Measurements from ENCODE around the gene SRGAP3. TPM values are rescaled to one million over a fixed set of nuclear protein-coding genes. Genes with fewer than 3 reads are reported as not detected.

The SRGAP3 gene
- total and polyA plus RNA-seq, 3 donors from 2014 or later = 16.5 to 65.9 (median 58.5) TPM

GRCh38 chr3:9133656-9134055 lies 115.8 kb downstream of the SRGAP3 start:
- WGBS, 2 donors = 44 to 52% methylated on average over 3 of the region's 3 CpGs
- H3K27me3 ChIP-seq = no peaks in the 10 kb centered on the region
- no peak overlapping the region for H3K4me3 ChIP-seq
- H3K27ac ChIP-seq = no peak overlapping the region
- no peaks in the 10 kb centered on the region for H3K9me3 ChIP-seq
- intact Hi-C loops (cut with DNase I; ENCODE audit: low total_unique reads) = no loop called here
- TF ChIP-seq CTCF (IDR thresholded peaks at IDR 0.05) = no peak
- no peak for TF ChIP-seq POLR2A (IDR thresholded peaks at IDR 0.05)
- no peaks in the 10 kb centered on the region for H3K36me3 ChIP-seq (ENCODE audit: low read depth, missing control alignments)
- no peak for DNase-seq
- peaks cover 7% of the 10 kb centered on the region for H3K4me1 ChIP-seq

- DNase-seq = no peak
- TF ChIP-seq POLR2A (IDR thresholded peaks at IDR 0.05) = no peak
- TF ChIP-seq CTCF (IDR thresholded peaks at IDR 0.05) = no peak
- intact Hi-C loops (cut with DNase I; ENCODE audit: low total_unique reads) = no loop called here
- H3K36me3 ChIP-seq (ENCODE audit: low read depth, missing control alignments) = no peaks in the 10 kb centered on the region
- 53 to 56% methylated on average over 8 of the region's 8 CpGs for WGBS, 2 donors
- H3K4me1 ChIP-seq = peaks cover 7% of the 10 kb centered on the region
- H3K27me3 ChIP-seq = no peaks in the 10 kb centered on the region
- no peaks in the 10 kb centered on the region for H3K9me3 ChIP-seq
- H3K4me3 ChIP-seq = no peak overlapping the region
- no peak overlapping the region for H3K27ac ChIP-seq
These were observed 118.8 kb downstream of the SRGAP3 start for GRCh38 chr3:9130345-9131305.

GRCh38 chr3:9129365-9129764 lies 120.1 kb downstream of the SRGAP3 start:
- DNase-seq = no peak
- no peak for TF ChIP-seq POLR2A (IDR thresholded peaks at IDR 0.05)
- no peak for TF ChIP-seq CTCF (IDR thresholded peaks at IDR 0.05)
- no peaks in the 10 kb centered on the region for H3K9me3 ChIP-seq
- H3K36me3 ChIP-seq (ENCODE audit: low read depth, missing control alignments) = no peaks in the 10 kb centered on the region
- no peak overlapping the region for H3K4me3 ChIP-seq
- peaks cover 7% of the 10 kb centered on the region for H3K4me1 ChIP-seq
- no peaks in the 10 kb centered on the region for H3K27me3 ChIP-seq
- H3K27ac ChIP-seq = no peak overlapping the region
- intact Hi-C loops (cut with DNase I; ENCODE audit: low total_unique reads) = no loop called here
- WGBS, 2 donors = 64 to 82% methylated on average over 2 of the region's 2 CpGs

GRCh38 chr3:9125278-9125951 lies 124.0 kb downstream of the SRGAP3 start:
- intact Hi-C loops (cut with DNase I; ENCODE audit: low total_unique reads) = no loop called here
- Histone ChIP-seq H3K36me3 (ENCODE audit: low read depth, missing control alignments) (no peaks in the 10 kb centered on the region), H3K27ac (no peak overlapping the region), H3K4me3 (no peak overlapping the region), H3K27me3 (no peaks in the 10 kb centered on the region), H3K4me1 (peaks cover under 1% of the 10 kb centered on the region), H3K9me3 (no peaks in the 10 kb centered on the region)
- TF ChIP-seq CTCF (IDR thresholded peaks at IDR 0.05) (no peak), POLR2A (IDR thresholded peaks at IDR 0.05) (no peak)
- WGBS, 2 donors = 77 to 82% methylated on average over 7 of the region's 7 CpGs
- DNase-seq = no peak

Data from testis (tissue), 3 donors.